Sciatic nerve (tissue), 2 donors: Measurements from ENCODE around the gene DRC1. TPM values are rescaled to one million over a fixed set of nuclear protein-coding genes. Genes with fewer than 3 reads are reported as not detected.
"Not testable (repeated sequence)": the region's sequence is repeated elsewhere in the genome, so short reads cannot be mapped to it uniquely, and the experiment has no call there.

Experiments used
- ATAC-seq: fragments of 200-7000 bp; cut with Tn5 transposase; one replicate; pipeline ENCODE4 v1.9.1; 2020; ENCODE audit warnings: mild to moderate bottlenecking, moderate library complexity
- DNase-seq: peaks from one replicate; pipeline ENCODE4 v3.0.0-alpha.2; 2020; ENCODE audit warnings: low spot score
- intact Hi-C: fragments of 100-400 bp; cut with DNase I; formaldehyde crosslinking; loops from one replicate; pipeline ENCODE4 v1.14.2; 2022
- total RNA-seq: library from RNA; stranded (reverse); fragmentation: NEBNext Ultra II Directional; extraction: Animal tissue kit (Norgen Biotek cat#: 25700); gene quantifications from one replicate; pipeline ENCODE4 v1.2.1, GENCODE V29; 2021
- donor health status: DM: no; HTN: no; CAD: no.
- donor health status: DM: no; HTN: no; CAD: no.

Gene DRC1
- total RNA-seq, 1 donor from 2014 or later: 3.7 TPM

GRCh38 chr2:26457695-26458364 lies 56.1 kb downstream of the DRC1 start:
- peak; percentile 45 for DNase-seq
- ATAC-seq: no peak
- intact Hi-C loops: no loop called here

- intact Hi-C loops: no loop called here
- DNase-seq: peak; percentile 28
- ATAC-seq: no peak
Observed at GRCh38 chr2:26458365-26459042, 56.8 kb downstream of the DRC1 start.

GRCh38 chr2:26459991-26460612 lies 58.4 kb downstream of the DRC1 start:
- DNase-seq (peak; percentile 46), ATAC-seq (no peak)
- intact Hi-C loops: loop anchor here (10.0 kb wide), 1 partner anchor 105 kb away; no protein-coding TSS in a partner anchor

DNA sequence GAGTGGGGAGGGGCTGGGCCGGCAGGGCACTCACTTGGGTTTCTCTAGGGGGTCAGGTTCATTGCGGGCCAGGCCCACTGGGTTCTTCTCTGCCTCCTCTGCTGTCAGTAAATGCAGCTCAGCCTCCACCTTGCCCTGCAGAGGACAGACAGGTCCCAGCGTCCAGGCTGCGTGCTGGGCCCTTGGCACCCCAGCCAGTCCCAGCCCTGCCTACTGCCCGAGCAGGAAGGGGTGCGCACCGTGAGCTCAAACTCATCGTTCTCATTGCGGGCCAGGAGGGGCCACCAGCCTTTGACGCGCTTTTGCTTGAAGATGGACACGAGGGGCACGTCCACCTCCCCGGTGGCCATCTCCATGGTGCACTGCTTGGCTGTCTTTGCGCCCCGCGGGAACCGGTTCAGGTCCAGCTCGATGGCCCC lies 58.9 kb downstream of the DRC1 start:
- peak; percentile 47 for DNase-seq
- intact Hi-C loops: loop anchor here (10.0 kb wide), 1 partner anchor 106 kb away; no protein-coding TSS in a partner anchor
- no peak for ATAC-seq

- no peak for ATAC-seq
- peak; percentile 49 for DNase-seq
- intact Hi-C loops: loop anchor here (10.0 kb wide), 1 partner anchor 107 kb away; no protein-coding TSS in a partner anchor
Observed at GRCh38 chr2:26461601-26462023, 59.9 kb downstream of the DRC1 start.

DNA sequence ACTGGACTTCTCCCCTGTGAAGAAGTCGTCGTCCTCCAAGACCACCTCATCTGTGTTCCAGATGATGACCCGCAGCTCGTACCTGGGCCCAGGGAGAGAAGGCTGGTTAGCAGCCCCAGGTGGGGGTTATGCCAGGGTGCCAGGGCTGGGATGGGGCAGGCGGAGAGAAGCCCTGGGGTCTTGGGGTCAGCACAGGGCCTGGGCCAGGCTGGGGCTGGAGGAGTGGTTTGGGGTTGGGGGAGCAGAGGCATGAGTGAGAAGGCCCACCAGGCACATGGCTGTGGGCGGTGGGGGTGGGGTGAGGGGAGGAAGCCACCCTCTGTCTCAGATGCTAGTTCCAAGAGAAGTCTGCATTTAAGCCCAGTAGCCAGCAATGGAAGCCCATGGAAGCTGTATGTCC lies 60.4 kb downstream of the DRC1 start:
- intact Hi-C loops: loop anchor here (10.0 kb wide), 1 partner anchor 107 kb away; no protein-coding TSS in a partner anchor
- DNase-seq (peak; percentile 50), ATAC-seq (no peak)

GRCh38 chr2:26462511-26463243 lies 61.0 kb downstream of the DRC1 start:
- ATAC-seq: peak; percentile 88

DNA sequence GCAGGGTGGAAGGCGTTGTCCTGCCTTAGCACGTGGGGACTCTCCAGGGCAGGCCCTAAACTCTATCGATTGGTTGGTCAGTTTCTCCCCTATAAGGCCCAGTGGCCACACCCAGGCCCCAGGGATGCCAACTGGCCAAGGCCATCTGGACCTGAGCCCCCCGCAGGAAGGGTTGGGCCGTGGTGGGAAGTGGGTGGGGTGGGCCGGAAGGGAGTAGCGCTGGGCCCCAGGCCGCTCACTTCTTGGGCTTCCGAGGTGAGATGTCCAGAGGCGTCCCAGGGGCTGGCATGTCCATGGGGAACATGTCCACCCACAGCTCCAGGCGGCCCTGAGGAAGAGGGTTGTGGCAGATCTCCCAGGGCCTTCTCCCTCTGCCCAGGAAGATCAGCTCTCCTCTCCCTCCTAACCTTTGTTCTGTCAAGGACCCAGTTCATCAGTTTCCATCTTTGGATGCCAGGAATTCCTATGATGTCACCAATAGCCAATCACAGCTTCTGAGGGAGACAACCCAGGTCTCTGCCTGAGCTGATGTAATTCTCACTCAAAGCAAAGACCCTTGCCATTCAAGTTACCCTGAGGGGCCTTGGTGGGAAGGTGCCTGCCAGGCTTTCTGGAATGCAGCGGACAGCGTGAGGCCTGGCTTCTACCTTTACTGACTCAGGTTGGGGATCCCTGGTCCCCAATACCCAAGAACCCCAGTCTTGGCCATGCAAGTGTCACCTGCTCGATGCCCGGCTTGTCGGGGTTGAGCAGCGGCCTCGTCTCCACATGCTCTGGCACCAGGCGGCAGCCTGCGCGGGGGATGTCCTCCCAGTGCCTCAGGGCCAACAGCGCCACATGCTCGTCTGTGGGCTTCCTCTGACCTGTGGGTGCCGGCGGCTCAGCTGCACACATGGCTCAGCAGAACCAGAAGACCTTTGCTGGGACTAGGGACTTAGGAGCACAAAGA lies 61.8 kb downstream of the DRC1 start:
- peak; percentile 39 for ATAC-seq
- intact Hi-C loops: loop anchor here (10.0 kb wide), 1 partner anchor 109 kb away; no protein-coding TSS in a partner anchor
- peak; percentile 58 for DNase-seq

More at GRCh38 chr2:26462511-26463243, 61.0 kb downstream of the DRC1 start:
- DNase-seq: peak; percentile 69
- intact Hi-C loops: loop anchor here (10.0 kb wide), 1 partner anchor 108 kb away; no protein-coding TSS in a partner anchor

GRCh38 chr2:26464390-26465265 lies 62.9 kb downstream of the DRC1 start:
- intact Hi-C loops: loop anchor here (10.0 kb wide), 1 partner anchor 110 kb away; no protein-coding TSS in a partner anchor
- ATAC-seq (no peak), DNase-seq (peak; percentile 41)

- intact Hi-C loops: loop anchor here (10.0 kb wide), 1 partner anchor 111 kb away; no protein-coding TSS in a partner anchor
- DNase-seq (peak; percentile 56), ATAC-seq (no peak)
Observed at GRCh38 chr2:26465266-26465925, 63.7 kb downstream of the DRC1 start.

DNA sequence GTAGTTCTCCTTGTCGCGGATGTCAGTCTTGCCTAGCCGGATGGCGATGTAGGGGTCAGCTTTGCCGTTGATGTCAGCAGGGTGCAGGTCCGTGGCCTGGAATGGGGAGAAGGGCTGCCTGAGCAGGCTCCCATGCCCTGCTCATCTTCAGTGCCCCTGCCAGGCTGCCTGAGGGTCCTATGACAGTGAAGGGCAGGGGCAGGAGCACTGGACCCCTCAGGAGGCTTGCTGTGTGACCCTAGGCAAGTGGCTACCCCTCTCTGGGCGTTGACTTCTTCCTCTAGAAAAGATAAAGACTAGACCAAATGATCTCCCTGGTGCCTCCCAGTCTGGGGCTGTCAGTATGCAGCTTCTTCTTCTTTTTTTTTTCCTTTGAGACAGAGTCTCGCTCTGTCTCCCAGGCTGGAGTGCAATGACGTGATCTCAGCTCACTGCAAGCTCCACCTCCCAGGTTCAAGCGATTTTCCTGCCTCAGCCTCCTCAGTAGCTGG lies 64.3 kb downstream of the DRC1 start:
- intact Hi-C loops: loop anchor here (10.0 kb wide), 1 partner anchor 111 kb away; no protein-coding TSS in a partner anchor
- peak; percentile 34 for DNase-seq

GRCh38 chr2:26466662-26467310 lies 65.1 kb downstream of the DRC1 start:
- DNase-seq: no peak
- intact Hi-C loops: loop anchor here (10.0 kb wide), 1 partner anchor 112 kb away; no protein-coding TSS in a partner anchor
- ATAC-seq: no peak

More for the DNA sequence above, 64.3 kb downstream of the DRC1 start:
- ATAC-seq: no peak

DNA sequence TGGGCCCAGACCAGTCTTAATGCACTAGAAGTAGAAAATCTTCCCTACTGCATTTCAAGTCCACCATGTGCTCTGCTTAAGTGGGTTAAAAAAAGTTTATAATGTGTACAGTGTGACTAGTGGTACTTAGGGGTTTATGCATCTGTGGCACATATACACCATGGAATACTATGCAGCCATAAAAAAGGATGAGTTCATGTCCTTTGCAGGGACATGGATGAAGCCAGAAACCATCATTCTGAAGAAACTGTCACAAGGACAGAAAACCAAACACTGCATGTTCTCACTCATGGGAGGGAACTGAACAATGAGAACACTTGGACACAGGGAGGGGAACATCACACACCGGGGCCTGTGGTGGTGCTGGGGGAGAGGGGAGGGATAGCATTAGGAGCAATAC lies 66.8 kb downstream of the DRC1 start:
- DNase-seq, ATAC-seq: not testable (repeated sequence)
- intact Hi-C loops: loop anchor here (10.0 kb wide), 1 partner anchor 114 kb away; no protein-coding TSS in a partner anchor

- intact Hi-C loops: loop anchor here (10.0 kb wide), 1 partner anchor 114 kb away; no protein-coding TSS in a partner anchor
- DNase-seq (no peak), ATAC-seq (no peak)
Observed at GRCh38 chr2:26469092-26469710, 67.5 kb downstream of the DRC1 start.

DNA sequence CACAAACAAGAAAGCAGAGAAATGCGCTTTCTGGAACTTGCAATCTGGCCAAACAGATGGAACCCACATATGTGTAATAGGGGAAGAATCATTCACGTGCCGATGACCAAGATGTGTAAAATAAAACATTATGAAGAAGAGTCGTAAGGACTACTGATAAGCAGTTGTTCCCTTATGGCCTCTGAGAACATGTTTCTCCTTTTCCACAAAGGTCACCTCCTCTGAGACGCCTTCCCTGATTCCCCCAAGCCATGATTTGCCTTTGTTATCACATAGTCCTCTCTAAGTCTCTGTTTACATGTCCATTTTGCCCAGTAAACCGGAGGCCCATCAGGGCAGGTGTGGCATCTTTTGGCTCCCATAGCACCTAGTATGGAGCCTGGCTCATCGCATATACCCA lies 68.2 kb downstream of the DRC1 start:
- intact Hi-C loops: loop anchor here (10.0 kb wide), 1 partner anchor 115 kb away; no protein-coding TSS in a partner anchor
- ATAC-seq (no peak), DNase-seq (no peak)
